H1 (cell line): Measurements from ENCODE around the gene MPLKIP. TPM values are rescaled to one million over a fixed set of nuclear protein-coding genes. Genes with fewer than 3 reads are reported as not detected.

Source experiments
- ATF2 ChIP-seq: IDR thresholded peaks from 2 replicates; pipeline ENCODE4 v1.6.1; 2012; ENCODE audit warnings: low read length, inconsistent platforms
- CHD7 ChIP-seq: fragments of 300-600 bp; sonication (generic); IDR thresholded peaks from 2 replicates; pipeline ENCODE4 v1.7.1; 2012; ENCODE audit warnings: low read length, moderate library complexity, mild to moderate bottlenecking, inconsistent platforms; ENCODE audit not compliant: insufficient replicate concordance
- EP300 ChIP-seq, 2 experiments: IDR thresholded peaks; 1 replicate in 1 of 2; 2 replicates in 1 of 2; pipeline ENCODE4 v1.6.1; 2011 to 2012; ENCODE audit warnings: low read depth in 2 of 2, low read length in 2 of 2, mild to moderate bottlenecking in 2 of 2, borderline replicate concordance in 1 of 2, inconsistent platforms in 1 of 2, moderate library complexity in 1 of 2
- JUND ChIP-seq: IDR thresholded peaks from 2 replicates; pipeline ENCODE4 v1.6.1; 2011; ENCODE audit warnings: mild to moderate bottlenecking, improper control_type of control experiment, low read length
- PHF8 ChIP-seq: fragments of 200-600 bp; sonication (generic); conservative IDR thresholded peaks from 2 replicates; pipeline ENCODE4 v1.7.1; 2012; ENCODE audit warnings: low read depth, mild to moderate bottlenecking, inconsistent platforms, low read length, moderate library complexity
- POLR2A ChIP-seq, 2 experiments: IDR thresholded peaks; 1 replicate in 1 of 2; 2 replicates in 1 of 2; pipeline ENCODE4 v1.6.1; 2011; ENCODE audit warnings: low read depth in 2 of 2, low read length in 2 of 2, mild to moderate bottlenecking in 2 of 2; ENCODE audit errors: control extremely low read depth in 1 of 2
- RNF2 ChIP-seq: fragments of 200-900, 300-1000 bp; sonication (generic); IDR thresholded peaks from 2 replicates; pipeline ENCODE4 v1.7.1; 2016; ENCODE audit warnings: borderline replicate concordance, low read depth, mild to moderate bottlenecking, antibody characterized with exemption, low read length; ENCODE audit not compliant: poor library complexity, severe bottlenecking; ENCODE audit errors: missing control alignments
- SRF ChIP-seq: IDR thresholded peaks from 2 replicates; pipeline ENCODE4 v1.6.1; 2011; ENCODE audit warnings: mild to moderate bottlenecking, low read depth, low read length, moderate library complexity
- polyA plus RNA-seq, 7 experiments: library from polyadenylated mRNA; depleted of rRNA in 3 of 7; stranded (reverse) in 5 of 7; unstranded in 2 of 7; fragments of >200 nt in 5 of 7; fragments of 200-250 nt in 2 of 7; gene quantifications; 1 replicate in 5 of 7; 2 replicates in 1 of 7; 4 replicates in 1 of 7; pipeline versions ENCODE4 v1.2.1 to v1.2.3, GENCODE V29; 2011 to 2013; ENCODE audit warnings: missing spikeins in 2 of 7, mixed read lengths in 2 of 7
- total RNA-seq: library from RNA; stranded (reverse); fragmentation: NEBNext Ultra II Directional; extraction: Animal tissue kit (Norgen Biotek cat#: 25700); gene quantifications from 2 replicates; pipeline ENCODE4 v1.2.1, GENCODE V29; 2021

The MPLKIP gene
- total and polyA plus RNA-seq, 2 of the 8 experiments (the other 6 are each of a cell fraction or from before 2014, with no cell fraction given) = 57.2 to 73.4 TPM

- no peak for TF ChIP-seq EP300 (IDR thresholded peaks at IDR 0.05; ENCODE audit: borderline replicate concordance in 1 of 2, low read depth in 2 of 2, low read length in 2 of 2)
- no peak for TF ChIP-seq ATF2
- no peak for TF ChIP-seq CHD7
- no peak for TF ChIP-seq RNF2
- no peak for TF ChIP-seq PHF8
- TF ChIP-seq POLR2A (IDR thresholded peaks at IDR 0.05; ENCODE audit: control extremely low read depth in 1 of 2, low read depth in 2 of 2, low read length in 2 of 2) = no peak
- TF ChIP-seq JUND = no peak
- TF ChIP-seq SRF = no peak
Observed at GRCh38 chr7:40175725-40176510, 41.5 kb upstream of the MPLKIP start (continued).
